ENCODE results near the gene HHIPL1.

- TF ChIP-seq POLR2A (IDR thresholded peaks at IDR 0.05) (no peak), POLR2AphosphoS5 (IDR thresholded peaks at IDR 0.05) (no peak)
These were observed 36.3 kb upstream of the HHIPL1 start for GRCh38 chr14:99608591-99608990.
